H54 (cell line): ENCODE measurements around the gene GCLC.

Experiments used
- DNase-seq: peaks from one replicate; pipeline ENCODE4 v3.0.0; 2011; ENCODE audit warnings: low spot score, mixed read lengths; ENCODE audit not compliant: insufficient read length
- FAIRE-seq: peaks from 3 replicates; lab custom pipeline; 2011; peaks lifted over from hg19 to GRCh38; lab: Jason Lieb, UNC
- POLR2A ChIP-seq: IDR thresholded peaks from 2 replicates; pipeline ENCODE4 v1.6.1; 2011; ENCODE audit warnings: low read depth, mild to moderate bottlenecking, low read length

The GCLC gene

GRCh38 chr6:53544470-53545308, at the start of gene GCLC:
Gene GCLC, minus strand, starts transcription at chr6:53545101. Its CDS starts 456 bp downstream, at chr6:53544645.
- peak; percentile 87 for DNase-seq
- no peak for FAIRE-seq
- peak; percentile 89 for TF ChIP-seq POLR2A

GRCh38 chr6:53594596-53594995, 49.7 kb upstream of the GCLC start:
- DNase-seq: no peak
- FAIRE-seq: no peak
- TF ChIP-seq POLR2A: no peak

DNA sequence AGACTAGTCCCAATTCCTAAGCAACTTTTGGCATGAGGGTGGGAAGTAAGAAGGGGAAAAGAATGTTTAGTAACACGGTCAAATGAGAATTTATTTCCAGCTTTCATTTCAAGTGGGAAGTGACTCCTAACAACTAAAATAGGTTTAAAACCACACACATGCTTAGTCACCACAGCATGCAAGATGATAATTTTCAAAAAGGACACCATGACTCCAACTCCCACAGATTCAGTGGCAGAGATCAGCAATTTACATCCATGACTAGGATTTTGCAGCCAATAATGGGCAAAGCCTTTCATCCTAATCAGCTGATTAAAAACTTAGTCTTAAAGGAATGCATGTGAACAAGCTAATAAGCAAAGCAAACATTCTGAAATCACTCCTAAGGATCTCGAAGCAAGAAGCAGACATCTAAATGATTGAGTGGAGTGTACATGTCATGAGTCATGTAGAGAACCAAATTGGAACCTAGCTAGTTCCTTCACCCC, 48.1 kb upstream of the GCLC start:
- DNase-seq (peak; percentile 26), FAIRE-seq (peak; percentile 89)
- no peak for TF ChIP-seq POLR2A

- DNase-seq: no peak
- TF ChIP-seq POLR2A: no peak
- no peak for FAIRE-seq
Measured at GRCh38 chr6:53591873-53592272, 47.0 kb upstream of the GCLC start.

- DNase-seq (no peak), FAIRE-seq (no peak)
- TF ChIP-seq POLR2A: no peak
Measured at GRCh38 chr6:53588816-53589509, 44.1 kb upstream of the GCLC start.

- TF ChIP-seq POLR2A: no peak
- FAIRE-seq (no peak), DNase-seq (no peak)
Measured at GRCh38 chr6:53587291-53587690, 42.4 kb upstream of the GCLC start.

GRCh38 chr6:53585208-53585900, 40.5 kb upstream of the GCLC start:
- TF ChIP-seq POLR2A: no peak
- FAIRE-seq (no peak), DNase-seq (no peak)

- TF ChIP-seq POLR2A: no peak
- DNase-seq: no peak
- FAIRE-seq: no peak
Measured at GRCh38 chr6:53584726-53585125, 39.8 kb upstream of the GCLC start.

DNA sequence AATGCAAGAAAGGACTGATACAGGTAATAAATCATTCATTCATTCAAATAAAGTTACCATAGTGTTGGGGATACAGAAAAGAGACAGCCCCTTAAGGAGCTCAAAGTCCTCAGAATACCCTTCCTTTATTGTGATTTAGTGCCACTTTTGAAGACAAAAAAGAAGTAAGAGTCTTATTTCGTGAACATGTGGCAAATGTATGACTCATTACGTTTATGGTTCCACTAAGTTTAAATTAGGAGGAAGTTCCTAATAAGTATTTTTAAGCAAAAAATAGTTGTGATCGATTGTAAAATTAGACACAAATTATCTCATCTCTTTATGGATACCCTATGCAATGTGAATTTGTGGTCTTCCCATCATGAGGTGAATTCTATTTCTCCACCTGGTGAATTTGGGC, 38.5 kb upstream of the GCLC start:
- TF ChIP-seq POLR2A: no peak
- DNase-seq: no peak
- FAIRE-seq: no peak

DNA sequence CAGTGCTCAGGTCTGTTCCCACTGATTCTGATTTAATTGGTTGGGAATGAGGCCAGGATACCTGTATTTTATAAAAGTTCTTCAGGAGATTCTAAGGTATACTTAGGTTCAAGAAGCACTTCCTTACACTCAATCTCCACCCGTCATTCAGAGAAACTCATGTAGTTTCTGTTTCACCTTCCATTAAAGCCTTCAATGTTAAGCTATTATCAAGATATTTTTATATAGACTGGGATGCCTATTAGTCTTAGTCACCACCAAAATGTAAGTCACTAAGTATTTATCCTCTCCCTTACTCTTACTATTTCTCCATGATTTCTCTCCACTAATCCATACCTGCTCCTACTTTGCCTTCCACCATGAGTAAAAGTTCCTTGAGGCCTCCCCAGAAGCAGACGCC, 38.1 kb upstream of the GCLC start:
- TF ChIP-seq POLR2A: no peak
- DNase-seq: no peak
- no peak for FAIRE-seq

DNA sequence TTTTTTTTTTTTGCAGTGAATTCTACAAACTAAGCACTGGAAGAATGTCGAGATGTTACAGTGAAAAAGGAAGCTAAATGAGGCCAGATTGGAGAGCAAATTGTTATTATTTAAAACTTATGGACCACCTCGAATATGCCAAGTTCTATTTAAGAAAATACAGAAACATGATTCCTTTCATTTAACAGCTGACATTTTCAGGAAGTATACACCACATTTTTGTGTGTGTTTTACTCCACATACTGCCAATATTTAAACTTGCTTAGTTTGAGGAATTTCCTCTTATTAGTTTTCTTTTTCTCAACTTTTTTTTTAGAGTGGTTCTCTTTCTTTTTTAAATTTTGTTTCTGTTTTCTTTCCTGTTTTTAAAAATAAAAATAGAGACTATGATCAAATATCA, 37.0 kb upstream of the GCLC start:
- DNase-seq: no peak
- FAIRE-seq: no peak
- no peak for TF ChIP-seq POLR2A

- FAIRE-seq (no peak), DNase-seq (peak; percentile 11)
- TF ChIP-seq POLR2A: no peak
Measured at GRCh38 chr6:53581173-53581773, 36.4 kb upstream of the GCLC start.

- FAIRE-seq (no peak), DNase-seq (no peak)
- no peak for TF ChIP-seq POLR2A
Measured at GRCh38 chr6:53579338-53579737, 34.4 kb upstream of the GCLC start.
